Mucosa of stomach (tissue), 1 donor: ENCODE data around the gene TRIM23.

Experiments
- H3K27me3 ChIP-seq: one replicate; pipeline ENCODE4 v1.7.0; 2013; ENCODE audit warnings: mild to moderate bottlenecking, low read length; ENCODE audit not compliant: control insufficient read depth, insufficient read depth
- H3K36me3 ChIP-seq: one replicate; pipeline ENCODE4 v1.7.0; 2013; ENCODE audit warnings: low read length; ENCODE audit not compliant: control insufficient read depth, insufficient read depth
- H3K4me1 ChIP-seq: one replicate; pipeline ENCODE4 v1.7.0; 2013; ENCODE audit warnings: mild to moderate bottlenecking, low read length; ENCODE audit not compliant: control insufficient read depth, insufficient read depth
- H3K4me3 ChIP-seq: one replicate; pipeline ENCODE4 v1.7.0; 2013; ENCODE audit warnings: low read length
- H3K9ac ChIP-seq: one replicate; pipeline ENCODE4 v1.7.0; 2013; ENCODE audit warnings: mild to moderate bottlenecking, low read length, moderate library complexity
- H3K9me3 ChIP-seq: one replicate; pipeline ENCODE4 v1.7.0; 2013; ENCODE audit warnings: mild to moderate bottlenecking, low read length, moderate library complexity; ENCODE audit not compliant: control insufficient read depth
- donor health status: Pancreatic carcinoma.

Gene TRIM23

GRCh38 chr5:65556718-65557117, 67.4 kb downstream of the TRIM23 start:
- H3K4me1 ChIP-seq = no peaks in the 10 kb centered on the region
- H3K9ac ChIP-seq = no peak overlapping the region
- H3K27me3 ChIP-seq = no peaks in the 10 kb centered on the region
- no peaks in the 10 kb centered on the region for H3K9me3 ChIP-seq
- no peaks in the 10 kb centered on the region for H3K36me3 ChIP-seq
- H3K4me3 ChIP-seq = no peak overlapping the region

- H3K9me3 ChIP-seq = no peaks in the 10 kb centered on the region
- no peaks in the 10 kb centered on the region for H3K36me3 ChIP-seq
- H3K27me3 ChIP-seq = no peaks in the 10 kb centered on the region
- no peak overlapping the region for H3K4me3 ChIP-seq
- no peak overlapping the region for H3K9ac ChIP-seq
- no peaks in the 10 kb centered on the region for H3K4me1 ChIP-seq
These were observed 68.0 kb downstream of the TRIM23 start for GRCh38 chr5:65556181-65556580.

- H3K36me3 ChIP-seq = no peaks in the 10 kb centered on the region
- H3K4me3 ChIP-seq = no peak overlapping the region
- H3K27me3 ChIP-seq = no peaks in the 10 kb centered on the region
- H3K9ac ChIP-seq = no peak overlapping the region
- H3K4me1 ChIP-seq = no peaks in the 10 kb centered on the region
- H3K9me3 ChIP-seq = no peaks in the 10 kb centered on the region
These were observed 68.8 kb downstream of the TRIM23 start for GRCh38 chr5:65555287-65555686.

GRCh38 chr5:65553941-65554340, 70.2 kb downstream of the TRIM23 start:
- Histone ChIP-seq H3K9me3 (no peaks in the 10 kb centered on the region), H3K36me3 (no peaks in the 10 kb centered on the region), H3K27me3 (no peaks in the 10 kb centered on the region), H3K4me1 (no peaks in the 10 kb centered on the region), H3K9ac (no peak overlapping the region), H3K4me3 (no peak overlapping the region)

GRCh38 chr5:65548281-65548680, 75.9 kb downstream of the TRIM23 start:
- Histone ChIP-seq H3K4me1 (no peaks in the 10 kb centered on the region), H3K36me3 (no peaks in the 10 kb centered on the region), H3K9me3 (no peaks in the 10 kb centered on the region), H3K4me3 (no peak overlapping the region), H3K9ac (no peak overlapping the region), H3K27me3 (no peaks in the 10 kb centered on the region)

- Histone ChIP-seq H3K27me3 (no peaks in the 10 kb centered on the region), H3K9me3 (no peaks in the 10 kb centered on the region), H3K4me3 (no peak overlapping the region), H3K9ac (no peak overlapping the region), H3K36me3 (no peaks in the 10 kb centered on the region), H3K4me1 (no peaks in the 10 kb centered on the region)
These were observed 78.0 kb downstream of the TRIM23 start for GRCh38 chr5:65546141-65546540.

GRCh38 chr5:65544473-65544872, 79.7 kb downstream of the TRIM23 start:
- Histone ChIP-seq H3K36me3 (no peaks in the 10 kb centered on the region), H3K9ac (no peak overlapping the region), H3K9me3 (no peaks in the 10 kb centered on the region), H3K27me3 (no peaks in the 10 kb centered on the region), H3K4me3 (no peak overlapping the region), H3K4me1 (peaks cover 5% of the 10 kb centered on the region)

- Histone ChIP-seq H3K27me3 (no peaks in the 10 kb centered on the region), H3K9me3 (no peaks in the 10 kb centered on the region), H3K36me3 (no peaks in the 10 kb centered on the region), H3K4me3 (no peak overlapping the region), H3K4me1 (peaks cover 6% of the 10 kb centered on the region), H3K9ac (no peak overlapping the region)
These were observed 84.3 kb downstream of the TRIM23 start for GRCh38 chr5:65539827-65540226.
